Heart left ventricle (tissue), 13 donors: ENCODE measurements around the gene RFFL.

Experiments
- POLR2A ChIP-seq, 2 donors: fragments of 450-650 bp; IDR thresholded peaks; one replicate each; pipeline ENCODE4 v1.6.1; 2017; ENCODE audit warnings: antibody characterized with exemption in 2 of 2, mild to moderate bottlenecking in 2 of 2, moderate library complexity in 2 of 2
- TF ChIP-seq, protein P1 (sequence below), 12 donors: fragments of 200-600 bp; sonication (generic) in 4 of 12; IDR thresholded peaks; one replicate each; pipeline versions ENCODE4 v1.5.0 to v1.8.0; 2018 to 2022; ENCODE audit warnings: antibody characterized with exemption in 12 of 12, mild to moderate bottlenecking in 5 of 12
- donor health status: ischemic (EF 13 %, LVEDD 7.1; RV severe dilation, severe dysfunction).
- donor health status: DM: no; HTN: yes; CAD: no.
- donor health status: DM: no; HTN: no; CAD: no.
- donor health status: ischemic (EF 25% LVEDD 6.9; RV normal size, moderate dysfunction).
- donor health status: ischemic (EF 25% LVEDD 5.7; RV mildly dilated, moderate dysfunction).
- donor health status: ischemic (EF 35%, LVEDD 5.7; RV mildly dilated, moderate dysfunction).
- donor health status: nonischemic (EF 11% LVEDD 7.7; RV severe dilation, severe dysfunction).
- donor health status: DM: yes; HTN: yes; CAD: no.
- donor health status: PGD.
- donor health status: ischemic (EF 29% LVEDD 5.4; RV normal size, mild dysfunction).
- donor health status: nonischemic (EF 23%, LVEDD 6.1; RV moderate dilation, normal function).

DNA sequence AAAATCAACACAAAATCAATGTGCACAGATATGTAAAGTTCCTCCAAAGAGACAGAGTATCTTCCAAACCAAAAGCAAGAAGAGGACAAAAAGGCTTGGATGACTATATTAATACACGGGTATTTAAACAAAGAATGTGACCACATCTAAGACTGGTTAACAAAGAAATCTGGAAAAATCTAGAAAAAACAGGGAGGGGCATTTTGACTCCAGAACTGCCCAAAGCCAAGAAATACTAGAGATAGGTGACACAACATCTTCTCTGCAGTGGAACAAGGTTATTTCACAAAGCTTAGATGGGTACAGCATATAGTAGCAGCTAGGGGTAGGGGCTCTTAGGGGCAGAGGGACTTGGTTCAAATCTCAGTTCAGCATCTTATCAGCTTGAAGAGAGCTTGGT, 10.3 kb downstream of the RFFL start:
- TF ChIP-seq POLR2A (IDR thresholded peaks at IDR 0.05), result no peak
- TF ChIP-seq, protein P1, sequence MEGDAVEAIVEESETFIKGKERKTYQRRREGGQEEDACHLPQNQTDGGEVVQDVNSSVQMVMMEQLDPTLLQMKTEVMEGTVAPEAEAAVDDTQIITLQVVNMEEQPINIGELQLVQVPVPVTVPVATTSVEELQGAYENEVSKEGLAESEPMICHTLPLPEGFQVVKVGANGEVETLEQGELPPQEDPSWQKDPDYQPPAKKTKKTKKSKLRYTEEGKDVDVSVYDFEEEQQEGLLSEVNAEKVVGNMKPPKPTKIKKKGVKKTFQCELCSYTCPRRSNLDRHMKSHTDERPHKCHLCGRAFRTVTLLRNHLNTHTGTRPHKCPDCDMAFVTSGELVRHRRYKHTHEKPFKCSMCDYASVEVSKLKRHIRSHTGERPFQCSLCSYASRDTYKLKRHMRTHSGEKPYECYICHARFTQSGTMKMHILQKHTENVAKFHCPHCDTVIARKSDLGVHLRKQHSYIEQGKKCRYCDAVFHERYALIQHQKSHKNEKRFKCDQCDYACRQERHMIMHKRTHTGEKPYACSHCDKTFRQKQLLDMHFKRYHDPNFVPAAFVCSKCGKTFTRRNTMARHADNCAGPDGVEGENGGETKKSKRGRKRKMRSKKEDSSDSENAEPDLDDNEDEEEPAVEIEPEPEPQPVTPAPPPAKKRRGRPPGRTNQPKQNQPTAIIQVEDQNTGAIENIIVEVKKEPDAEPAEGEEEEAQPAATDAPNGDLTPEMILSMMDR (IDR thresholded peaks at IDR 0.05), result no peak
